Measurements from ENCODE around the gene ARNT2. TPM values are rescaled to one million over a fixed set of nuclear protein-coding genes. Genes with fewer than 3 reads are reported as not detected.

Gene ARNT2
- total and polyA plus RNA-seq, 10 of the 15 experiments (the other 5 are each of a cell fraction or from before 2014, with no cell fraction given) = 0.07 to 0.49 (median 0.09) TPM; not detected in 6

- TF ChIP-seq, protein P1, sequence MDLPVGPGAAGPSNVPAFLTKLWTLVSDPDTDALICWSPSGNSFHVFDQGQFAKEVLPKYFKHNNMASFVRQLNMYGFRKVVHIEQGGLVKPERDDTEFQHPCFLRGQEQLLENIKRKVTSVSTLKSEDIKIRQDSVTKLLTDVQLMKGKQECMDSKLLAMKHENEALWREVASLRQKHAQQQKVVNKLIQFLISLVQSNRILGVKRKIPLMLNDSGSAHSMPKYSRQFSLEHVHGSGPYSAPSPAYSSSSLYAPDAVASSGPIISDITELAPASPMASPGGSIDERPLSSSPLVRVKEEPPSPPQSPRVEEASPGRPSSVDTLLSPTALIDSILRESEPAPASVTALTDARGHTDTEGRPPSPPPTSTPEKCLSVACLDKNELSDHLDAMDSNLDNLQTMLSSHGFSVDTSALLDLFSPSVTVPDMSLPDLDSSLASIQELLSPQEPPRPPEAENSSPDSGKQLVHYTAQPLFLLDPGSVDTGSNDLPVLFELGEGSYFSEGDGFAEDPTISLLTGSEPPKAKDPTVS (IDR thresholded peaks at IDR 0.05; ENCODE audit: low read depth, low read length) = no peak
- TF ChIP-seq ZNF274 (IDR thresholded peaks at IDR 0.05; ENCODE audit: insufficient read depth, insufficient read length) = no peak
- TF ChIP-seq, protein P2, sequence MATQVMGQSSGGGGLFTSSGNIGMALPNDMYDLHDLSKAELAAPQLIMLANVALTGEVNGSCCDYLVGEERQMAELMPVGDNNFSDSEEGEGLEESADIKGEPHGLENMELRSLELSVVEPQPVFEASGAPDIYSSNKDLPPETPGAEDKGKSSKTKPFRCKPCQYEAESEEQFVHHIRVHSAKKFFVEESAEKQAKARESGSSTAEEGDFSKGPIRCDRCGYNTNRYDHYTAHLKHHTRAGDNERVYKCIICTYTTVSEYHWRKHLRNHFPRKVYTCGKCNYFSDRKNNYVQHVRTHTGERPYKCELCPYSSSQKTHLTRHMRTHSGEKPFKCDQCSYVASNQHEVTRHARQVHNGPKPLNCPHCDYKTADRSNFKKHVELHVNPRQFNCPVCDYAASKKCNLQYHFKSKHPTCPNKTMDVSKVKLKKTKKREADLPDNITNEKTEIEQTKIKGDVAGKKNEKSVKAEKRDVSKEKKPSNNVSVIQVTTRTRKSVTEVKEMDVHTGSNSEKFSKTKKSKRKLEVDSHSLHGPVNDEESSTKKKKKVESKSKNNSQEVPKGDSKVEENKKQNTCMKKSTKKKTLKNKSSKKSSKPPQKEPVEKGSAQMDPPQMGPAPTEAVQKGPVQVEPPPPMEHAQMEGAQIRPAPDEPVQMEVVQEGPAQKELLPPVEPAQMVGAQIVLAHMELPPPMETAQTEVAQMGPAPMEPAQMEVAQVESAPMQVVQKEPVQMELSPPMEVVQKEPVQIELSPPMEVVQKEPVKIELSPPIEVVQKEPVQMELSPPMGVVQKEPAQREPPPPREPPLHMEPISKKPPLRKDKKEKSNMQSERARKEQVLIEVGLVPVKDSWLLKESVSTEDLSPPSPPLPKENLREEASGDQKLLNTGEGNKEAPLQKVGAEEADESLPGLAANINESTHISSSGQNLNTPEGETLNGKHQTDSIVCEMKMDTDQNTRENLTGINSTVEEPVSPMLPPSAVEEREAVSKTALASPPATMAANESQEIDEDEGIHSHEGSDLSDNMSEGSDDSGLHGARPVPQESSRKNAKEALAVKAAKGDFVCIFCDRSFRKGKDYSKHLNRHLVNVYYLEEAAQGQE (IDR thresholded peaks at IDR 0.05; ENCODE audit: low read depth, low read length) = no peak
- TF ChIP-seq SMAD1 (IDR thresholded peaks at IDR 0.05; ENCODE audit: low read depth, partially characterized antibody) = no peak
Measured at GRCh38 chr15:80590761-80591355, 186.7 kb downstream of the ARNT2 start (continued).

DNA sequence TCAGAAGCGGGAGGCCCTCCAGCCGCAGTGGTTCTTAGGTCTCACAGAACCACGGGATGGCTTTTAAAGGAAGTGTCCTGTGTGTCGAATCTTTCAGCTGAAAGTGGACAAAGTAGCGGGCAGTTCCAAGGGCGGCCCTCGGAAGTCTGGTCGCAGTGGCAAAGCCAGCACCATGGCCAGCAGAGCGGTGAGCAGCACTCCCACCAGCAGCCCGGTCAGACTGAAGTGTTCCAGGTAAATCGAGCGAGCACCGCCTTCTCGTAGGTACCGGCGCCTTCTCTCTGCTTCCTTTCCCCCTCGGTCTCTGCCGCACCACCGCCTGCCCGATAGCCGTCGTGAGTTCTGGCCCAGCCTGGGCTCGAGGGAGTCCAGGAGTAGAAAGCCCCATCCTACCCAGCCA lies 187.3 kb downstream of the ARNT2 start:
- RAD21 ChIA-PET (ENCODE audit: unreplicated experiment) = no interaction called here
- no TSS peak for BruUV-seq (replicated peaks)
- peaks cover 0 to under 1% of the 10 kb centered on the region in 2 experiments; a peak in 3 of 4 replicates for H3K27me3 ChIP-seq (replicated peaks in 1 of 2; ENCODE audit: control insufficient read depth in 2 of 2, insufficient read depth in 2 of 2, low read length in 1 of 2)
- H3K27ac ChIP-seq (ENCODE audit: control insufficient read depth, insufficient read depth) = no peak overlapping the region
- H3K4me2 ChIP-seq (ENCODE audit: control insufficient read depth, insufficient read depth) = no peak overlapping the region
- H3K4me3 ChIP-seq = no peak overlapping the region
- POLR2A ChIA-PET = no interaction called here
- FAIRE-seq (no peak), DNase-seq (ENCODE audit: low read depth, low spot score) (no peak), ATAC-seq (no peak)
- H3K4me1 ChIP-seq (ENCODE audit: control insufficient read depth, insufficient read depth, low read length) = no peaks in the 10 kb centered on the region
- no peaks in the 10 kb centered on the region for H3K79me2 ChIP-seq (ENCODE audit: control insufficient read depth, insufficient read depth, low read length)
- intact Hi-C loops (cut with micrococcal nuclease; ENCODE audit: unreplicated experiment) (no loop called here), in situ Hi-C loops (cut with MboI) (no loop called here)
- CTCF ChIA-PET = no interaction called here
- WGBS (ENCODE audit: insufficient coverage, insufficient replicate concordance, low lambda C conversion rate, missing lambda C conversion rate) = 50% methylated on average over 23 of the region's 23 CpGs
- H3K36me3 ChIP-seq (ENCODE audit: control insufficient read depth in 2 of 2, insufficient read depth in 2 of 2, low read length in 1 of 2) = no peaks in the 10 kb centered on the region
- SMC1A ChIA-PET (ENCODE audit: uncharacterized antibody, unreplicated experiment) = no interaction called here
- no peak overlapping the region for H2AFZ ChIP-seq (ENCODE audit: control insufficient read depth, low read depth, low read length)
- H3K9me3 ChIP-seq (replicated peaks; ENCODE audit: control insufficient read depth, insufficient read depth, low read length) = no peaks in the 10 kb centered on the region
- H4K20me1 ChIP-seq (ENCODE audit: control insufficient read depth, insufficient read depth) = no peaks in the 10 kb centered on the region
- no peak overlapping the region for H3K9ac ChIP-seq (ENCODE audit: control insufficient read depth, insufficient read depth, low read length)
- TF ChIP-seq SMAD5 (IDR thresholded peaks at IDR 0.05; ENCODE audit: low read depth) (no peak), RCOR1 (conservative IDR thresholded peaks at IDR 0.05; ENCODE audit: low read depth, low read length) (no peak), NR2C2 (IDR thresholded peaks at IDR 0.05; ENCODE audit: borderline replicate concordance, control insufficient read depth, insufficient read length, low read depth) (no peak), ZBTB4 (CRISPR knock-in tag; IDR thresholded peaks at IDR 0.05) (no peak)
- TF ChIP-seq, protein P3, sequence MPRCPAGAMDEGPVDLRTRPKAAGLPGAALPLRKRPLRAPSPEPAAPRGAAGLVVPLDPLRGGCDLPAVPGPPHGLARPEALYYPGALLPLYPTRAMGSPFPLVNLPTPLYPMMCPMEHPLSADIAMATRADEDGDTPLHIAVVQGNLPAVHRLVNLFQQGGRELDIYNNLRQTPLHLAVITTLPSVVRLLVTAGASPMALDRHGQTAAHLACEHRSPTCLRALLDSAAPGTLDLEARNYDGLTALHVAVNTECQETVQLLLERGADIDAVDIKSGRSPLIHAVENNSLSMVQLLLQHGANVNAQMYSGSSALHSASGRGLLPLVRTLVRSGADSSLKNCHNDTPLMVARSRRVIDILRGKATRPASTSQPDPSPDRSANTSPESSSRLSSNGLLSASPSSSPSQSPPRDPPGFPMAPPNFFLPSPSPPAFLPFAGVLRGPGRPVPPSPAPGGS (IDR thresholded peaks at IDR 0.05; ENCODE audit: borderline replicate concordance, insufficient read depth, low read depth, low read length, poor library complexity, severe bottlenecking) = no peak

All from GM12878 (cell line).